Measurements from ENCODE around the gene TANGO6. TPM values are rescaled to one million over a fixed set of nuclear protein-coding genes. Genes with fewer than 3 reads are reported as not detected.

TANGO6 gene
- total and polyA plus RNA-seq, 2 of the 8 experiments (the other 6 are each of a cell fraction or from before 2014, with no cell fraction given) = 5.0 to 19.5 TPM

- no peak overlapping the region for H4K8ac ChIP-seq (ENCODE audit: extremely low read depth, insufficient read depth, low read length)
- peak overlapping the region; percentile 81 for H4K91ac ChIP-seq (replicated peaks; ENCODE audit: insufficient read length, low read length)
- no peak overlapping the region for H2AK5ac ChIP-seq (ENCODE audit: low read depth, low read length)
- H4K20me1 ChIP-seq (replicated peaks in 1 of 2; ENCODE audit: control insufficient read depth in 1 of 2, insufficient read depth in 2 of 2, low read length in 2 of 2) = no peaks in the 10 kb centered on the region
- H3K4me1 ChIP-seq (replicated peaks in 1 of 4; ENCODE audit: control insufficient read depth in 3 of 4, insufficient read depth in 4 of 4, low read length in 3 of 4) = peaks cover 6 to 27% (median 23%) of the 10 kb centered on the region in 4 experiments
- H2BK20ac ChIP-seq (ENCODE audit: low read length) = peak overlapping the region; percentile 2; the same call in 1 of the 2 replicates
- no peaks in the 10 kb centered on the region for H3K9me3 ChIP-seq (ENCODE audit: insufficient read depth in 2 of 2, low read depth in 1 of 2, low read length in 1 of 2)
- H3K79me1 ChIP-seq (ENCODE audit: low read depth, low read length) = no peaks in the 10 kb centered on the region
- H3K4me2 ChIP-seq (ENCODE audit: insufficient read depth in 1 of 2, low read depth in 2 of 2, low read length in 2 of 2) = peak overlapping the region in 1 of 2 experiments; percentile 51; a peak in 1 of 4 replicates
- CTCF ChIA-PET (ENCODE audit: partially characterized antibody) = interaction anchor here (0.7 to 1.4 kb wide), 4 partner anchors 28 to 661 kb away, joined by 3 to 5 read pairs (median 3); partner anchors contain the start of gene HAS3
- H3K27me3 ChIP-seq (replicated peaks in 1 of 4; ENCODE audit: control insufficient read depth in 3 of 4, extremely low read depth in 1 of 4, insufficient read depth in 3 of 4, low read length in 3 of 4) = no peaks in the 10 kb centered on the region
- H2BK120ac ChIP-seq (replicated peaks; ENCODE audit: low read depth, low read length) = peak overlapping the region; percentile 98
- no peak overlapping the region for H2BK15ac ChIP-seq (ENCODE audit: low read length)
- H3K14ac ChIP-seq (ENCODE audit: insufficient read length) = no peak overlapping the region
- H4K5ac ChIP-seq (ENCODE audit: insufficient read length, low read depth, low read length) = no peak overlapping the region
- peak overlapping the region; percentile 24 for H3K4ac ChIP-seq (replicated peaks; ENCODE audit: insufficient read length, low read depth, low read length)
- no peak for FAIRE-seq
- peak overlapping the region; percentile 9 for H3K56ac ChIP-seq (replicated peaks; ENCODE audit: insufficient read length, low read depth, low read length)
- no peaks in the 10 kb centered on the region for H3K23me2 ChIP-seq (ENCODE audit: low read depth, low read length)
- DNase-seq (ENCODE audit: low read depth in 1 of 2, low spot score in 2 of 2) = no peak
- TF ChIP-seq ZNF274 (IDR thresholded peaks at IDR 0.05; ENCODE audit: borderline replicate concordance, extremely low read depth, low read length) = no peak
- TF ChIP-seq GABPA (IDR thresholded peaks at IDR 0.05; ENCODE audit: borderline replicate concordance, insufficient read depth, low read length) = no peak
- H3K36me3 ChIP-seq (ENCODE audit: control insufficient read depth in 2 of 4, insufficient read depth in 4 of 4, low read length in 3 of 4) = no peaks in the 10 kb centered on the region
- H3K27ac ChIP-seq (ENCODE audit: low read depth, low read length) = peak overlapping the region; percentile 8; the same call in 1 of the 2 replicates
- H2AFZ ChIP-seq (ENCODE audit: low read length) = no peak overlapping the region
- WGBS, 2 experiments (ENCODE audit: extremely low coverage in 1 of 2, insufficient coverage in 1 of 2, insufficient read length in 1 of 2, insufficient replicate concordance in 2 of 2, low coverage in 1 of 2, low lambda C conversion rate in 2 of 2, missing lambda C conversion rate in 1 of 2) = 90% methylated on average over 4 of the region's 4 CpGs; no CpG with 5 or more reads in 1 of the 2 experiments
- no peaks in the 10 kb centered on the region for H3K79me2 ChIP-seq (ENCODE audit: control insufficient read depth in 1 of 2, insufficient read depth in 2 of 2, low read length in 2 of 2)
- H3K18ac ChIP-seq (ENCODE audit: extremely low read depth, low read length) = peak overlapping the region; percentile 33; the same call in 1 of the 2 replicates
- POLR2A ChIA-PET (ENCODE audit: partially characterized antibody) = interaction anchor here (1.7 to 2.1 kb wide), 2 partner anchors 28 to 31 kb away, joined by 8 to 11 read pairs; partner anchors contain the start of gene HAS3
- no peak overlapping the region for H3K23ac ChIP-seq (ENCODE audit: insufficient read length)
- H2BK12ac ChIP-seq (ENCODE audit: low read depth, low read length) = no peak overlapping the region
- H3K9ac ChIP-seq (replicated peaks in 1 of 4; ENCODE audit: extremely low read depth in 1 of 4, low read depth in 3 of 4, low read length in 3 of 4) = no peak overlapping the region
- no peak overlapping the region for H3K4me3 ChIP-seq (ENCODE audit: extremely low read depth in 1 of 4, insufficient read depth in 2 of 4, low read depth in 3 of 4, low read length in 4 of 4)
- H2BK5ac ChIP-seq (ENCODE audit: low read depth, low read length) = peak overlapping the region; percentile 89; the same call in 1 of the 2 replicates
These were observed 233.9 kb downstream of the TANGO6 start for GRCh38 chr16:69077251-69077650.
